Keratinocyte (primary cell): ENCODE data around the gene NUCKS1. TPM values are rescaled to one million over a fixed set of nuclear protein-coding genes. Genes with fewer than 3 reads are reported as not detected.

ENCODE experiments used
- DNase-seq: peaks from one replicate; pipeline ENCODE4 v3.0.0-alpha.2; 2011; ENCODE audit warnings: low read depth, missing footprints, low spot score
- FAIRE-seq: peaks from 2 replicates; lab custom pipeline; 2011; peaks lifted over from hg19 to GRCh38; lab: Jason Lieb, UNC
- H2AFZ ChIP-seq: 2 replicates; pipeline ENCODE4 v1.6.0; 2012; ENCODE audit warnings: low read length, control low read depth, inconsistent platforms; ENCODE audit not compliant: control insufficient read depth
- H3K27ac ChIP-seq: 2 replicates; pipeline ENCODE4 v1.5.1; 2011; ENCODE audit warnings: low read length; ENCODE audit not compliant: control insufficient read depth, insufficient read depth
- H3K27me3 ChIP-seq: 3 replicates; pipeline ENCODE4 v1.6.0; 2011; ENCODE audit warnings: low read length; ENCODE audit not compliant: control insufficient read depth, insufficient read depth; ENCODE audit errors: extremely low read depth
- H3K36me3 ChIP-seq, 2 experiments: 2 replicates in 1 of 2; 3 replicates in 1 of 2; pipeline ENCODE4 v1.5.1; 2011; ENCODE audit warnings: low read length in 2 of 2, mild to moderate bottlenecking in 1 of 2; ENCODE audit not compliant: control insufficient read depth in 2 of 2, insufficient read depth in 2 of 2; ENCODE audit errors: extremely low read depth in 1 of 2
- H3K4me1 ChIP-seq: 3 replicates; pipeline ENCODE4 v1.5.1; 2011; ENCODE audit warnings: low read length; ENCODE audit not compliant: control insufficient read depth, insufficient read depth; ENCODE audit errors: extremely low read depth
- H3K4me2 ChIP-seq: 3 replicates; pipeline ENCODE4 v1.6.0; 2011; ENCODE audit warnings: low read depth, low read length; ENCODE audit not compliant: control insufficient read depth, insufficient read depth; ENCODE audit errors: extremely low read depth
- H3K4me3 ChIP-seq, 3 experiments: fragments of 200-600 bp in 1 of 3; sonication (generic) in 1 of 3; 2 replicates in 2 of 3; 3 replicates in 1 of 3; pipeline ENCODE4 v1.5.1; 2011 to 2016; ENCODE audit warnings: low read length in 3 of 3, mild to moderate bottlenecking in 3 of 3, control low read depth in 2 of 3, inconsistent platforms in 1 of 3, low read depth in 1 of 3, mixed read lengths in 1 of 3, mixed run types in 1 of 3, moderate library complexity in 1 of 3; ENCODE audit not compliant: control insufficient read depth in 2 of 3, insufficient read depth in 2 of 3; ENCODE audit errors: extremely low read depth in 1 of 3
- H3K79me2 ChIP-seq: 2 replicates; pipeline ENCODE4 v1.6.0; 2012; ENCODE audit warnings: low read length; ENCODE audit not compliant: control insufficient read depth, insufficient read depth
- H3K9ac ChIP-seq: 3 replicates; pipeline ENCODE4 v1.6.0; 2011; ENCODE audit warnings: low read length; ENCODE audit not compliant: control insufficient read depth, insufficient read depth; ENCODE audit errors: extremely low read depth
- H3K9me1 ChIP-seq: 3 replicates; pipeline ENCODE4 v1.6.0; 2011; ENCODE audit warnings: low read length; ENCODE audit not compliant: control insufficient read depth, insufficient read depth; ENCODE audit errors: extremely low read depth
- H3K9me3 ChIP-seq: 2 replicates; pipeline ENCODE4 v1.5.1; 2012; ENCODE audit warnings: low read depth, low read length; ENCODE audit not compliant: control insufficient read depth
- H4K20me1 ChIP-seq: 3 replicates; pipeline ENCODE4 v1.6.0; 2011; ENCODE audit warnings: low read length; ENCODE audit not compliant: control insufficient read depth, insufficient read depth; ENCODE audit errors: extremely low read depth
- CTCF ChIP-seq, 3 experiments: IDR thresholded peaks in 1 of 3; conservative IDR thresholded peaks in 1 of 3; optimal IDR thresholded peaks in 1 of 3; 2 replicates in 2 of 3; 3 replicates in 1 of 3; pipeline versions ENCODE3 to v1.5.1; 2011; ENCODE audit warnings: low read length in 3 of 3, mild to moderate bottlenecking in 3 of 3, moderate library complexity in 2 of 3, control low read depth in 1 of 3, inconsistent platforms in 1 of 3; ENCODE audit not compliant: insufficient read depth in 2 of 3; ENCODE audit errors: extremely low read depth in 1 of 3
- EZH2 ChIP-seq: IDR thresholded peaks from one replicate; pipeline ENCODE4 v1.6.1; 2012; ENCODE audit warnings: inconsistent platforms, mild to moderate bottlenecking, low read length, moderate library complexity
- dilution Hi-C: fragments of 300-500 bp; cut with MboI; formaldehyde crosslinking; loops from one replicate; pipeline ENCODE4 v1.7.0; 2020; ENCODE audit warnings: low sequenced_read_pairs; ENCODE audit not compliant: extremely low pct_ligation_motif_present
- polyA plus RNA-seq, 5 experiments: library from polyadenylated mRNA; depleted of rRNA in 3 of 5; stranded (reverse) in 3 of 5; stranded (forward) in 1 of 5; unstranded in 1 of 5; fragments of >200 nt; gene quantifications; 1 replicate in 1 of 5; 2 replicates in 3 of 5; 3 replicates in 1 of 5; pipeline versions ENCODE4 v1.2.1 to v1.2.3, GENCODE V29; 2011 to 2012; ENCODE audit warnings: missing spikeins in 2 of 5, low read depth in 1 of 5, low replicate concordance in 1 of 5

NUCKS1 gene
- polyA plus RNA-seq, 1 donor (not counting 4 experiments of a cell fraction or from before 2014, with no cell fraction given), result 71.6 TPM

- H3K4me1 ChIP-seq, result no peaks in the 10 kb centered on the region
- no peaks in the 10 kb centered on the region for H3K9me3 ChIP-seq
- no peaks in the 10 kb centered on the region for H3K79me2 ChIP-seq
- TF ChIP-seq EZH2, result no peak
- TF ChIP-seq CTCF (optimal IDR thresholded peaks at IDR 0.05 in 1 of 3, IDR thresholded peaks at IDR 0.05 in 1 of 3, conservative IDR thresholded peaks at IDR 0.05 in 1 of 3; ENCODE audit: extremely low read depth in 1 of 3, insufficient read depth in 2 of 3, low read length in 3 of 3), result no peak
- H4K20me1 ChIP-seq, result no peaks in the 10 kb centered on the region
- no peaks in the 10 kb centered on the region for H3K27me3 ChIP-seq
- no peak overlapping the region for H3K4me2 ChIP-seq
- H3K36me3 ChIP-seq, result no peaks in the 10 kb centered on the region
- H3K9ac ChIP-seq, result no peak overlapping the region
- H3K9me1 ChIP-seq, result no peaks in the 10 kb centered on the region
- FAIRE-seq (no peak), DNase-seq (no peak)
- H3K4me3 ChIP-seq, result no peak overlapping the region
- no peak overlapping the region for H2AFZ ChIP-seq
- dilution Hi-C loops, result no loop called here
- H3K27ac ChIP-seq, result no peak overlapping the region
Measured at GRCh38 chr1:205754857-205755256, 4.9 kb upstream of the NUCKS1 start.

DNA sequence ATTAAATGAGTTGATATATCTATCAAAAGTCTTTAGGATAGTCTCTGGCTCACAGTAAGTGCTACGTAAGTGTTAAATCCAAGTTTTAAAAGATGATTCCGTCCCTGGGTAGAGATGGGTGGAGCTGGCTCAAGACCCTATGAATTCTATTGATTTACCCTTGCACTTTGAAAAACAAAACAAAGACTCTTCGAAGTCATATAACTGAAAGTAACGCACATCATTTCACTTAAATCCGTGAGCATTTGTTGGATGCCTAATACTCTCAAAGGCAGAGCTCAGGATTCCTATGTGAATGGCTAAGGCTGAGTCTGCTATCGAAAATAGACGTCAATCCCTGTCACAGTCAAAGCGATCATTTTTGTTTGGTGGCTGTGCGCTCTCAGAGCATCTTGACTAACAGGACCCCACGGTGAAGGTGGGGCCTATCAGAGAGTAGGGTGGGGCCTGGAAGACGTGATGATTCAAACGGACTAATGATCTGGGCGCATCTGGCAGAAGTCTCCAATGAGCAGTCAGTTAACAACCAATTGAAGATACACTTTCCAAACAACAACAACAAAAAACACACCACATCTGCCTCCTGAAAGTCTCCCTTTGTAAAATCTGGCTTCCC, 1.2 kb upstream of the NUCKS1 start:
- Histone ChIP-seq H3K4me2 (no peak overlapping the region), H3K4me3 (peak overlapping the region in 1 of 3 experiments; percentile 99), H3K36me3 (peaks cover 0 to 3% of the 10 kb centered on the region in 2 experiments), H2AFZ (peak overlapping the region; percentile 23), H3K9me3 (no peaks in the 10 kb centered on the region), H3K27ac (no peak overlapping the region), H3K79me2 (peaks cover 30% of the 10 kb centered on the region), H3K4me1 (peaks cover 20% of the 10 kb centered on the region), H4K20me1 (peaks cover 14% of the 10 kb centered on the region), H3K9ac (no peak overlapping the region), H3K27me3 (no peaks in the 10 kb centered on the region), H3K9me1 (no peaks in the 10 kb centered on the region)
- TF ChIP-seq CTCF (optimal IDR thresholded peaks at IDR 0.05 in 1 of 3, IDR thresholded peaks at IDR 0.05 in 1 of 3, conservative IDR thresholded peaks at IDR 0.05 in 1 of 3; ENCODE audit: extremely low read depth in 1 of 3, insufficient read depth in 2 of 3, low read length in 3 of 3) (no peak), EZH2 (no peak)
- FAIRE-seq (no peak), DNase-seq (no peak)
- dilution Hi-C loops, result no loop called here
